OCI-LY7 (cell line): Measurements from ENCODE around the gene KIF16B.

Experiments
- EZH2phosphoT487 ChIP-seq: fragments of 200-600 bp; sonication (generic); IDR thresholded peaks from 2 replicates; pipeline ENCODE4 v1.6.1; 2018; ENCODE audit warnings: low read depth, borderline replicate concordance, mild to moderate bottlenecking, mixed run types, antibody characterized with exemption, low read length, moderate library complexity, mixed read lengths
- TF ChIP-seq, protein P1 (sequence below): fragments of 200-600 bp; sonication (generic); conservative IDR thresholded peaks from 2 replicates; pipeline ENCODE4 v1.5.1; 2014; ENCODE audit warnings: mild to moderate bottlenecking, antibody characterized with exemption, low read length, moderate library complexity, mixed read lengths

DNA sequence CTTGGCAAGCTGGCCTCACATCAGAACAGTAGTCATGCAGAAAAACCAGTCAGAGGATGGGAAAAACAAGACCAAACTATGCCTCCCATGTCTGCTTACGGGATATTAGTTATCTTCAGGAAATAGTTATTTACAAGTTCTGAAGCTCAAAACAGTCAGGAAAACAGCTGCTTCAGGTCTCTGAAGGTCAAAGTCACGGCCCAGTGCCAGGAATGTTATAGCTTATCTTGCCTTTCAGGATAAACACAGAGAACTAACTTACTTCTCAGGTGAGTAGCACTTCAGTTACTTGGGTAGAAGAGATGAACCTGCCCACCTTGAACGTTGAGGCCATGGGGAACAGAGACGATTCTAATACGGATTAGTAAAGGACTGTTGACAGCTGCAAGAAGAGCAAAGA is 310.7 kb downstream of the KIF16B start:
- TF ChIP-seq, protein P1, sequence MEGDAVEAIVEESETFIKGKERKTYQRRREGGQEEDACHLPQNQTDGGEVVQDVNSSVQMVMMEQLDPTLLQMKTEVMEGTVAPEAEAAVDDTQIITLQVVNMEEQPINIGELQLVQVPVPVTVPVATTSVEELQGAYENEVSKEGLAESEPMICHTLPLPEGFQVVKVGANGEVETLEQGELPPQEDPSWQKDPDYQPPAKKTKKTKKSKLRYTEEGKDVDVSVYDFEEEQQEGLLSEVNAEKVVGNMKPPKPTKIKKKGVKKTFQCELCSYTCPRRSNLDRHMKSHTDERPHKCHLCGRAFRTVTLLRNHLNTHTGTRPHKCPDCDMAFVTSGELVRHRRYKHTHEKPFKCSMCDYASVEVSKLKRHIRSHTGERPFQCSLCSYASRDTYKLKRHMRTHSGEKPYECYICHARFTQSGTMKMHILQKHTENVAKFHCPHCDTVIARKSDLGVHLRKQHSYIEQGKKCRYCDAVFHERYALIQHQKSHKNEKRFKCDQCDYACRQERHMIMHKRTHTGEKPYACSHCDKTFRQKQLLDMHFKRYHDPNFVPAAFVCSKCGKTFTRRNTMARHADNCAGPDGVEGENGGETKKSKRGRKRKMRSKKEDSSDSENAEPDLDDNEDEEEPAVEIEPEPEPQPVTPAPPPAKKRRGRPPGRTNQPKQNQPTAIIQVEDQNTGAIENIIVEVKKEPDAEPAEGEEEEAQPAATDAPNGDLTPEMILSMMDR = no peak
- no peak for TF ChIP-seq EZH2phosphoT487
